ENCODE data around the gene PTPRG.

DNA sequence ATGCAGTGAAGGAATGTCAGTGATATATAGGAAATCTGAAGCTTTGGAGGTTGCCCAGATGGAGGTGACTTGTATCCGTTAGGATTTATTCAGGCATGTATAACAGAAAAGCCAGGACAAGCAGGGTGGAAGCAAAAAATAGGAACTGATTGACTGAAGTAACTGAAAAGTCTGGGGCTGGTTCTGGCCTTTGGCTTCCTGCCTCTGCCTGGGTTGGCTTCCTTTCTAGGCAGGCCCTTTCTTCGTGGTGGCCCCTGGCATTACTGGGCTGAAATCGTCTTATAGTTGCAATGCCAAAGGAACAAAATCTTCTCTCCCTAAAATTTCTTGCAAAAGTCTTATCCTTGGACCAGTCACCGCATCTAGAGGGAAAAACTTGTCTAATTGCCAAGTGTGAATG, 386.1 kb downstream of the PTPRG start:
- TF ChIP-seq, protein P1, sequence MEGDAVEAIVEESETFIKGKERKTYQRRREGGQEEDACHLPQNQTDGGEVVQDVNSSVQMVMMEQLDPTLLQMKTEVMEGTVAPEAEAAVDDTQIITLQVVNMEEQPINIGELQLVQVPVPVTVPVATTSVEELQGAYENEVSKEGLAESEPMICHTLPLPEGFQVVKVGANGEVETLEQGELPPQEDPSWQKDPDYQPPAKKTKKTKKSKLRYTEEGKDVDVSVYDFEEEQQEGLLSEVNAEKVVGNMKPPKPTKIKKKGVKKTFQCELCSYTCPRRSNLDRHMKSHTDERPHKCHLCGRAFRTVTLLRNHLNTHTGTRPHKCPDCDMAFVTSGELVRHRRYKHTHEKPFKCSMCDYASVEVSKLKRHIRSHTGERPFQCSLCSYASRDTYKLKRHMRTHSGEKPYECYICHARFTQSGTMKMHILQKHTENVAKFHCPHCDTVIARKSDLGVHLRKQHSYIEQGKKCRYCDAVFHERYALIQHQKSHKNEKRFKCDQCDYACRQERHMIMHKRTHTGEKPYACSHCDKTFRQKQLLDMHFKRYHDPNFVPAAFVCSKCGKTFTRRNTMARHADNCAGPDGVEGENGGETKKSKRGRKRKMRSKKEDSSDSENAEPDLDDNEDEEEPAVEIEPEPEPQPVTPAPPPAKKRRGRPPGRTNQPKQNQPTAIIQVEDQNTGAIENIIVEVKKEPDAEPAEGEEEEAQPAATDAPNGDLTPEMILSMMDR (IDR thresholded peaks at IDR 0.05): no peak
- TF ChIP-seq, protein P2, sequence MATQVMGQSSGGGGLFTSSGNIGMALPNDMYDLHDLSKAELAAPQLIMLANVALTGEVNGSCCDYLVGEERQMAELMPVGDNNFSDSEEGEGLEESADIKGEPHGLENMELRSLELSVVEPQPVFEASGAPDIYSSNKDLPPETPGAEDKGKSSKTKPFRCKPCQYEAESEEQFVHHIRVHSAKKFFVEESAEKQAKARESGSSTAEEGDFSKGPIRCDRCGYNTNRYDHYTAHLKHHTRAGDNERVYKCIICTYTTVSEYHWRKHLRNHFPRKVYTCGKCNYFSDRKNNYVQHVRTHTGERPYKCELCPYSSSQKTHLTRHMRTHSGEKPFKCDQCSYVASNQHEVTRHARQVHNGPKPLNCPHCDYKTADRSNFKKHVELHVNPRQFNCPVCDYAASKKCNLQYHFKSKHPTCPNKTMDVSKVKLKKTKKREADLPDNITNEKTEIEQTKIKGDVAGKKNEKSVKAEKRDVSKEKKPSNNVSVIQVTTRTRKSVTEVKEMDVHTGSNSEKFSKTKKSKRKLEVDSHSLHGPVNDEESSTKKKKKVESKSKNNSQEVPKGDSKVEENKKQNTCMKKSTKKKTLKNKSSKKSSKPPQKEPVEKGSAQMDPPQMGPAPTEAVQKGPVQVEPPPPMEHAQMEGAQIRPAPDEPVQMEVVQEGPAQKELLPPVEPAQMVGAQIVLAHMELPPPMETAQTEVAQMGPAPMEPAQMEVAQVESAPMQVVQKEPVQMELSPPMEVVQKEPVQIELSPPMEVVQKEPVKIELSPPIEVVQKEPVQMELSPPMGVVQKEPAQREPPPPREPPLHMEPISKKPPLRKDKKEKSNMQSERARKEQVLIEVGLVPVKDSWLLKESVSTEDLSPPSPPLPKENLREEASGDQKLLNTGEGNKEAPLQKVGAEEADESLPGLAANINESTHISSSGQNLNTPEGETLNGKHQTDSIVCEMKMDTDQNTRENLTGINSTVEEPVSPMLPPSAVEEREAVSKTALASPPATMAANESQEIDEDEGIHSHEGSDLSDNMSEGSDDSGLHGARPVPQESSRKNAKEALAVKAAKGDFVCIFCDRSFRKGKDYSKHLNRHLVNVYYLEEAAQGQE (IDR thresholded peaks at IDR 0.05; ENCODE audit: insufficient read depth in 1 of 2, low read depth in 2 of 2, low read length in 1 of 2): no peak
- TF ChIP-seq POLR2AphosphoS5 (IDR thresholded peaks at IDR 0.05; ENCODE audit: low read depth, low read length) (no peak), TCF7L2 (IDR thresholded peaks at IDR 0.05; ENCODE audit: low read depth, low read length) (no peak)

All from Panc1 (cell line).